GM18520 (cell line): Measurements from ENCODE around the gene LMO2.

Experiments
- ATAC-seq: cut with Tn5 transposase; IDR thresholded peaks from one replicate; pipeline ENCODE4 v1.9.1; 2021; ENCODE audit not compliant: unreplicated experiment

LMO2 gene

GRCh38 chr11:33915526-33915925 is 23.6 kb upstream of the LMO2 start:
- no peak for ATAC-seq

GRCh38 chr11:33913991-33914390 is 22.1 kb upstream of the LMO2 start:
- ATAC-seq = no peak

GRCh38 chr11:33912405-33913361 is 20.8 kb upstream of the LMO2 start:
- ATAC-seq = peak; percentile 86

DNA sequence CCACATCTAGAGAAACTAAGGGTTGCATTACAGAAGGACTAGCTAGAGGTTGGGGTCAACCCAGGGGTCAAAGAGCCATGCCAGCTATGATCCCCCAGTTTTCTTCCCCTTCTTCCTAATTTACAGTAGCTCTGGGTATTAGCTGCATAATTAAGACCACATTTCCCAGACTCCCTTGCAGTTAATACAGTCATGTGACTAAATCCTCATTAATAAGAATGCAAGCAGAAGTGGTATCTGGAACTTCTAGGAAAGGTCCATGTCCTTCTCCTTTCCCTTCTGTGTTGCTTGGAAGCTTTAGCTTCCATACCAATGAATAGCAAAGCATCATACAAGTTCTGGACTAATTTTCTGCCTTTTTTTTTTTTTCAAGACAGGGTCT is 19.1 kb upstream of the LMO2 start:
- no peak for ATAC-seq

DNA sequence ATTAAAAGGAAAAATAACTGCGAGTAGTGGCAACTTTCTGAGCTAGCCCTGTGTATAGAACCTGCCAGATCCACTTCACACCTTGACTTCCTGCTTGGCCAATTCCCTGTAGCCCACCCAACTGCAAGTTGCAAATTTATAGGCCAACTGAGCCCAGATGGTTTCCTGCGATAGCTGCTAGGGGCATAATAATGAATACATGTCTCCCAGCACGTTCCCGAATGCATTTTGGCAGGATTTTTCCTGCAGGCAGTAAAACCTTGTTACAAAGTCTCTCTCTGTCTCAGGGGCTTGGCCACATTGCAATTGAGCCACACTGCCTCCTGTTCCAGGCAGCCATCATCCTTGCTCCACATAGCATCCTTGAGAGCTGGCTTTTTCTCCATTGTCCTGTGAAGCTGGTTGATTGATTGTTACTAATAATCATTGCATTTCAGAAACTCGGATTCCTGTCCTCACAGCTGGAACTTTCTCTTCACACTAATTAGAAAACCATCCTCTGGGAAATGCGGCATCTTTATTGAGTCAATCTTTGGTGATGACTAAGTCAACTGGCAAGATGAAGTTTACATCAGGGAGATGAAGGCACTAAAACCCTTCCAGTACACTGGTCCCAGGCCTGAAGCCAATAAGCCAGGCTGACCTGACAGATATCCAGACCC is 18.6 kb upstream of the LMO2 start:
- ATAC-seq = no peak

DNA sequence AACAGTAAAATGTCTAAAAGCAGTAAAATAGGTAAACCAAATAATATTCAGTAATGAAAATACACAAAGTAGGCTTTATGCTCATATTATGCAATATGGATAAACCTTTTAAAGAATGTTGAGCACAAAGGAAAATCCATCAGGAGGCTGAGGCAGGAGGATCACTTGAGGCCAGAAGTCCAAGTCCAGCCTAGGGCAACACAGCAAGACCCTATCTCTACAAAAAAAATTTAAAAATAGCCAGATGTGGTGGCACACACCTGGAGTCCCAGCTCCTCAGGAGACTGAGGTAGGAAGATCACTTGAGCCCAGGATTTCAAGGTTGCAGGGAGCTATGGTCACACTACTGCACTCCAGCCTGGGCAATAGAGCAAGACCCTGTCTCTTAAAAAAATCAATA is 17.7 kb upstream of the LMO2 start:
- no peak for ATAC-seq

DNA sequence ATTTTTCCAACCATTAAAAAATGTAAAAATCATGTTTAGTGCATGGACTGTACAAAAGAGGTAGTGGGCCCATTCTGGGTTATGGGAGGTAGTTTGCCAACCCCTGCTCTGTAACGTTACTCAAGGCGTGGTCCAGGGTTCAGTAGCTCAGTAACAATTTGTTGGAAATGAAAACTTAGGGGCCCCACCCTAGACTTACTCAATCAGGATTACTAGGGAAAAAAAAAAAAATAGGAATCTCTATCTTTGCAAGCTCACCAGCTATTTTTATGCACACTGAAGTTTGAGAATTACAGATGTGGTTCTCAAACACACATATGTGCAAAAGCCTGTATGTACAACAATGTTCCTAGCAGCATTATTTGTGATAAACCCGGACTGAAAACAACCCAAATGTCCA is 17.3 kb upstream of the LMO2 start:
- no peak for ATAC-seq

- no peak for ATAC-seq
These were observed 15.5 kb upstream of the LMO2 start for GRCh38 chr11:33907421-33907820.

DNA sequence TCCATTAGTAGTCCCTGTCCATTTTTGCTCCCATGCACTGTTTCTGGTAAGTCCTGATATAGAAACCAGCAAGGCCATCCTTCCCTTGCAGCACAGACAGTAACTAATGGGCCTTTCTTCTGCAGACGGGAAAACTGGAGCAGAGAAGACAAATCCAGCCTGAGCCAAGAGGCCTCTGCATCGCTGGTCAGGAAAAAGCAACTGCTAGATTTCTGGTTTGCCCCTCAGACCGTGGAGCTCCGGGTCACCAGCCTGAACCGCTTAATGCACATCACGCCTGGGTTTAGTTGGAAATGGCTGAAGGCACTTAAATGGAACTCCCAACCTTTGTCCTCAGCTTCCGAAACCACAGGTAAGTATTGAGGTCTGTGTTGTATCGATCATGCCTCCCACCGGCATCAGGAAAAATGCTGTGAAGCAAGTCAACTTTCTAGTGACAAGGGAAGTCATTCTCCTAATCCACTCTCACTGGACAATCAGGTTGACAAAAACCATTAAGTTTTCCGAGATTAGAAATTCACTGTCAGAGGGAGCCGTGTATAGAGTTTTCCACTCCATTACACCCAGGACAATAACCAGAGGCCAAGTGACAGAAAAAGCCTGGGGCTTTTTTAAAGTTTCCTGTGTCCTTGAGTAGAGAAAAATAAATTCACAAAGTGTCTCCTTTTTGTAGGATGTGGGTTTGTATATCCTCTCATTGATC is 14.8 kb upstream of the LMO2 start:
- ATAC-seq = no peak

GRCh38 chr11:33904102-33904501 is 12.2 kb upstream of the LMO2 start:
- ATAC-seq = no peak

DNA sequence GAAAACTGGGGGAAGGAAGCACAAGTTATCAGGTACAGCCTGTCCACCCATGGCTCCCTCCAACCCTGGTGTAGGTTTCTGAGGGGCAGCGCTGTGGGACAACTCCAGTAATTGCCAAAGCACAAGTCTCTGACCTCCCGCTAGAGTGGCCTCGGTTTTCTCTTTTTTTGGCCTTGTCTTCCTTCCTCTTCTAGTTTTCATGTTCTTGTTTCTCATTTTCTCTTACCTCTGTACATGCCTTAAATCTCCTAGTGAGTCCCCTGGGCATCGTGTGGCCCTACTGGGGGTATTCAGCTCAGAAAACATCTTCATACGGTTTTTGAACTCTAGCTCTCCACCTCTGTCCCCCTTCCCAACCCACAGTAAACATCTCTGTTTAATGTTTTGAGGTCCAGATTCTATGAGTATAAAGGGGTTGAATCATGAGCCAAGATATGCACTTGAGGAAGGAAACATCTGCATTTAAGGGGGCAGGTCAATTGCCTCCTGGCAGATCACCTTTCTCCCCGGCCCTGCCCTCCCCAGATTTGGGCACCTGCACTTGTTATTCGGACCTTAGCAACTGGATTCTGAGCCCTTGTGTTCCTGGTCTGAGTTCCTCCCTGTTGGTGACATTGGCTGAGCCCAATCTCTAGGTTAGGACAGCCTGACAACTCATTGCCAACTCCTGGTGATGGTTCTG is 8.4 kb upstream of the LMO2 start:
- no peak for ATAC-seq

GRCh38 chr11:33899400-33900037 is 7.6 kb upstream of the LMO2 start:
- ATAC-seq = no peak

DNA sequence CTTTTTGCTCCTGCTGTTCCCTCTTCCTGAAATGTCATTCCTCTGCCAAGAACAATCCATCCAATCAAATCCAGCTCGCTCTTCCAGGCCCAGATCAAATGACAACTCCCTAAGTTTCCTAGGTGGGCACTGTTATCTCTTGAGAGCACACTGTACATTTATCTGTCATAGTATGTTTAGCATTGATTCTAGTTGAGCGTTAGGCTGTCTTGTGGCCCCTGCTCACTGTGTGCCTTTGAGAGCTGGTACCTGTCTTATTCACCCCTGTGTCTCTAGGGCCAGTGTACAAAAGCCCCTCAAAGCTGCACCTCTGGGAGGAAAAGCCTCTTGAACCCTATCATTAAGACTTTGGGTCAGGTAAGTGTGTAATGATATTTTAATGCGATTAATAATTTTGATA is 7.1 kb upstream of the LMO2 start:
- ATAC-seq = no peak

DNA sequence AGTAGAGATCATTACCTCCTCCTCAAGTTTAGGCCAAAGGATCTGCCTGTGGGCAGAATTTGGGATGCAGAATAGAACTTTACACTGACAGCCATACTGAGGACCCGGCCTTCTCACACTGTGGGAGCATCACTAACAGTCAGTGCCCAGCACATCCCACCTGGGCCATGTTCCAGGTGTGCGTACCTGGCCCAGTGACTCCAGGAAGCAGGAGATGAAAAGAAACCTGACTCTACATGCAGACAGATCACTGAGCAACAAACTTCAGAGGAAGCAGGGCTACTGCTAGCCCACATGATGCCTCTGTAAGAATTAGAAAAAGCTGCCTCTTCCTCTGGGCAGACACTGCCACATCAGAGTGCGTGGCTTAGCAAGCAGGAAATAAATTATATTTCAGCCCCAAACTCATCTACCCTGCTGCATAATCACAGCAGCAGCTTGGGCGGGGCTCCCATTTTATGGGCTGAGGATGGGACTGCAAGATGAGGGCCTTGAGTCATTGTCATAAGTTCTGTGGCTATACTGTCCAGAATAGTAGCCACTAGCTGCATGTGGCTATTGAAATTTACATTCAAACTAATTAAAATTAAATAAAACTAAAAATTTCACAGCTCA is 6.0 kb upstream of the LMO2 start:
- no peak for ATAC-seq

DNA sequence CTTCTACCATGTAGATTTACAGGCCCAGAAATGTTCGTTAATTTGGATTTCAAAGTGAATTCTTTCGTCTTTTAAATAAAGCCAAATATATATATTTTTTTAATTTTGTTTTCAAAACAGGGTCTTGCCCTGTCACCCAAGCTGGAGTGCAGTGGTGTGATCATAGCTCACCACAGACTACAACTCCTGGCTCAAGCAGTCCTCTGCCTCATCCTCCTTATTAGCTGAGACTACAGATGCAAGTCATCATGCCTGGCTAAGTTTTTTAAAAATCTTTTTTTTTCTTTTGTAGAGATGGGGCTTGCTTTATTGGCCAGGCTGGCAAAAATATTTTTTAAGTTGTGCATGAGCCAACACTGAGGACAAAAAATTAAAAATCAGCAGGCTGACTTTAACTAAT is 5.0 kb upstream of the LMO2 start:
- no peak for ATAC-seq

DNA sequence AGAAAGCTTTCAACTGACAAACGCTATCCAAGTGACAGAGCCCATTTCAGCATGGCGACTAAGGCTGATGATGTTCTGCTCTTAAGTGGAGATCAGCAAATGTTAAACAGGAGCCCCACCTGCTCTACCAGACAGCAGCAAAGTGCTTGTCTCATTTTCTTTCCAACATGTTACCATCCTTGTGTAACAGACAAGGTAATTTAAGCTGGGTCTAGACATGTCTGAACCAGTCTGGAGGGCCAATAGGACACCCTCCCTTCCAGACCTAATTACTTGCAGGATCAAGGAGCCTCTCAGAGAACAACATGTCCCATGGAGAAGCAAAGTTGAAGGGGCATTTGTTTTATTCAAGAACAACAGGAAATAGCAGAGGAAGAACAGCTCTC is 3.9 kb upstream of the LMO2 start:
- ATAC-seq = no peak

DNA sequence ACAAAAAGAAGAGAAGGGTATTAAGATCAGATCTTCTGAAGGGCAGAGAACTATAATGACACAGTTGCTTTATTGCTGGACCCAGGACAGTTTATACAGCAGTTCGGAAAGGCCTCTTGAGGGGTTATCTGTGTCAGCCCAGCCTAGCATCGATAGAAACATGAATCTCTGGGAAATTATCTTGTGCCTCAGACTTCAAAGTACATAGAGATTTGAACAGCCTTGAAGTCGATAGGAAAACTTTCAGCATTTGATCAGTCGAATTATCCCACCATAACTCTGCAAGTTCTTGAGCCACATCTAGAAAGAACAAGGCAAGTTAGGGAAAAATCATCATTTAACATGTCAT is 2.5 kb upstream of the LMO2 start:
- ATAC-seq = no peak

GRCh38 chr11:33893711-33894397 is 2.0 kb upstream of the LMO2 start:
- peak; percentile 83 for ATAC-seq

GRCh38 chr11:33892906-33893594 is 1.2 kb upstream of the LMO2 start:
- ATAC-seq = no peak
